Measurements from ENCODE around the gene CCDC187. TPM values are rescaled to one million over a fixed set of nuclear protein-coding genes. Genes with fewer than 3 reads are reported as not detected.

The CCDC187 gene
- total RNA-seq, 1 experiment from 2014 or later = not detected

DNA sequence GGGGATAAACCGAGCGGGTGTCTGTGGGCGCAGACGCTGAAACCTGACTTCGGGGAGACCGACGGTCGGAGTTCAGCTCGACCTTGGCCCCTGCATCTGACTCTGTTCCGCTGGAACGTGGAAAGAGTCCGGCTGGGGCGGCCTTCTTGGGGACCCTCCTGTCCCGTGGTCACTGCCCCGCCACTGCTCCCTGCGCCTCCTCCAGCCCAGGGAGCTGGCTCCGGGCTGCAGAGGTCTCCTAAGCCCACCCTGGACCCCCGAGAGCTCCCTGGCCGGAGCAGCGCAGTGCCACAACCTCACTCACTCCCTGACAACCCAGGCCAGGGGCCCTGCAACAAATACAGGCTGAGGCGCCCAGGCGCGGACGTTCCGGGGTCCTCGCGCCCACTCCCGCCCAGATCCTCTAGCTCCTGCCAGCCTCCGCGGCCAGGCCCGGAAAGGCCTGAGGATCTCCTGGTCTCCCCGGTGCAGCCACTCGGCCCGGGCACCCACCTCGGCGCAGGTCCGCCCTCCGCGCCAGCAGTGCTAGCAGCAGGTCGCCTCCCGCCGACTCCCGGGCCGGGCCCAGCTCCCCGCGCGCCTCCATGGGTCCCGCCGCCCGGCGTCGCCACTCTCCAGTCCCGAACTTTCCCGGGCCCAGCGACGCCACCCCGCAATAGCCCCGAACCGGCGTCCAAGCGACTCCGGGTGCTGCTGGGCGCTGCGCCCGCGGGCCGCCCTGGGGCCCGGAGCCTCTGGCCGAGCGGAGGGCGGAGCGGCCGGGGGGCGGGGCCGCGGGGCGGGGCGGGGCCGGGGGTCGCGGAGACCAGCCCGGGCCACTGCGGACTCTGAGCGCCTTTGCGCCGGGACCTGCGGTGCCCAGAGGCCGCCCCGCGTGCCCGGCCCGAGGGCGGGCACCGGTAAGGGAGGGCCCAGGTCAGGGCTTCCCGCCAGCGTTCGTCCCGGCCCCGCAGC lies 101.2 kb downstream of the CCDC187 start:
- Mint-ChIP-seq H3K4me1 (ENCODE audit: insufficient read depth, unreplicated experiment) (no peaks in the 10 kb centered on the region), H3K4me3 (ENCODE audit: unreplicated experiment) (no peak overlapping the region), H3K36me3 (ENCODE audit: insufficient read depth, unreplicated experiment) (peaks cover 7% of the 10 kb centered on the region), H3K27me3 (ENCODE audit: insufficient read depth, unreplicated experiment) (peaks cover 11% of the 10 kb centered on the region), H3K27ac (ENCODE audit: low read depth, unreplicated experiment) (no peak overlapping the region), H3K9me3 (ENCODE audit: unreplicated experiment) (no peaks in the 10 kb centered on the region)
- intact Hi-C loops (cut with micrococcal nuclease) = no loop called here
- BruUV-seq (replicated peaks) = no TSS peak
- CTCF ChIA-PET = interaction anchor here (0.6 kb wide), 1 partner anchor 720 kb away, joined by 4 read pairs; no protein-coding TSS in a partner anchor
- DNase-seq (ENCODE audit: unreplicated experiment) = no peak
- POLR2A ChIA-PET = interaction anchor here (0.6 kb wide), 1 partner anchor 146 kb away, joined by 3 read pairs; no protein-coding TSS in a partner anchor
- TF ChIP-seq, protein P1, sequence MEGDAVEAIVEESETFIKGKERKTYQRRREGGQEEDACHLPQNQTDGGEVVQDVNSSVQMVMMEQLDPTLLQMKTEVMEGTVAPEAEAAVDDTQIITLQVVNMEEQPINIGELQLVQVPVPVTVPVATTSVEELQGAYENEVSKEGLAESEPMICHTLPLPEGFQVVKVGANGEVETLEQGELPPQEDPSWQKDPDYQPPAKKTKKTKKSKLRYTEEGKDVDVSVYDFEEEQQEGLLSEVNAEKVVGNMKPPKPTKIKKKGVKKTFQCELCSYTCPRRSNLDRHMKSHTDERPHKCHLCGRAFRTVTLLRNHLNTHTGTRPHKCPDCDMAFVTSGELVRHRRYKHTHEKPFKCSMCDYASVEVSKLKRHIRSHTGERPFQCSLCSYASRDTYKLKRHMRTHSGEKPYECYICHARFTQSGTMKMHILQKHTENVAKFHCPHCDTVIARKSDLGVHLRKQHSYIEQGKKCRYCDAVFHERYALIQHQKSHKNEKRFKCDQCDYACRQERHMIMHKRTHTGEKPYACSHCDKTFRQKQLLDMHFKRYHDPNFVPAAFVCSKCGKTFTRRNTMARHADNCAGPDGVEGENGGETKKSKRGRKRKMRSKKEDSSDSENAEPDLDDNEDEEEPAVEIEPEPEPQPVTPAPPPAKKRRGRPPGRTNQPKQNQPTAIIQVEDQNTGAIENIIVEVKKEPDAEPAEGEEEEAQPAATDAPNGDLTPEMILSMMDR (IDR thresholded peaks at IDR 0.05; ENCODE audit: unreplicated experiment) = no peak

DNA sequence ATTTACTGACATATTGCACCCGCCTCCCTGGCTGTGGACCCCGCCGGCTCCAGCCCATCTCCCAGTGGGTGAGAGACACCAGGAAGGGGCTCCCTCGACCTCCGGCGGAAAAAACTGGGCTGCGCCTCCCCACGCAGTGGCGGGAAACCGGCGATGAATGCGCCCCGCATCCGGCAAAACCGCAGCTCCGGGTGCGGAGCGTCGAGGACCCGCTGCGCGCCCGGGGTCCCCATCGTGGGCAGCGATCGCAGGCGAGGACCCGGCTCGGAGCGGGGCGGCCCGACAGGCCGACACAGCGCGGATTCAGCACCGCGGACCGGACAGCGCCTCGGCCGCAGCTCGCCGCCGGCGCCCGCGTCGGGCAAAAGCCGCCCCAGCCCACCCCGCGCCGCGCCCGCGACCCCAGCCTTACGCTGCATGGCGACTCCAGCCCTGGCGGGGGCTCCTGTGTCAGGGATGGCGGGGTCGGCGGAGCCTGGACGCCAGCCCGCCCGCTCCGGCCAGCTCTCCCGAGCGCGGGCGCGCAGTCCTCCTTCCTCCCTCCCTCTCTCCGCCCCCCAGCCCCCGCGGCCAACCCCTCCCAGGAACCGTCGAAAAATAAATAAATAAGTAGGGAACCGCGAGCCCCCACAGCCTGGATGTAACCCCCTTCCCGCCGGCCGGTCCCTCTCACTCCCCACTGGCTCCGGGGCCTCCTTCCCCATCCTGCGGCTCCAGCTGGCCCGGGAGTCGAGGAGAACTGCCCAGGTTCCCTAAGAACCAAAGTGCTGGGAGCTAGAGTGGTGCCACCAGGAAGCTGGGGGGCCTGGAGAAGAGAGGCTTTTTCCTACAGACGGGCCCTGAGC lies 102.1 kb downstream of the CCDC187 start:
- Mint-ChIP-seq H3K4me1 (ENCODE audit: insufficient read depth, unreplicated experiment) (peaks cover 2% of the 10 kb centered on the region), H3K27me3 (ENCODE audit: insufficient read depth, unreplicated experiment) (peaks cover 16% of the 10 kb centered on the region), H3K27ac (ENCODE audit: low read depth, unreplicated experiment) (no peak overlapping the region)

GRCh38 chr9:136201174-136201573 lies 102.7 kb downstream of the CCDC187 start:
- TF ChIP-seq, protein P1 (IDR thresholded peaks at IDR 0.05; ENCODE audit: unreplicated experiment) = no peak
- no peak overlapping the region for H3K4me3 Mint-ChIP-seq (ENCODE audit: unreplicated experiment)
- intact Hi-C loops (cut with micrococcal nuclease) = no loop called here
- no peaks in the 10 kb centered on the region for H3K9me3 Mint-ChIP-seq (ENCODE audit: unreplicated experiment)
- H3K27ac Mint-ChIP-seq (ENCODE audit: low read depth, unreplicated experiment) = no peak overlapping the region
- ChIA-PET CTCF (interaction anchor here (0.7 kb wide), 1 partner anchor 16 kb away, joined by 3 read pairs; no protein-coding TSS in a partner anchor), POLR2A (no interaction called here)
- H3K36me3 Mint-ChIP-seq (ENCODE audit: insufficient read depth, unreplicated experiment) = no peaks in the 10 kb centered on the region
- H3K27me3 Mint-ChIP-seq (ENCODE audit: insufficient read depth, unreplicated experiment) = peaks cover 23% of the 10 kb centered on the region
- H3K4me1 Mint-ChIP-seq (ENCODE audit: insufficient read depth, unreplicated experiment) = peaks cover 9% of the 10 kb centered on the region
- no TSS peak for BruUV-seq (replicated peaks)
- DNase-seq (ENCODE audit: unreplicated experiment) = no peak

More for the DNA sequence above, 102.1 kb downstream of the CCDC187 start:
- Mint-ChIP-seq H3K9me3 (ENCODE audit: unreplicated experiment) (no peaks in the 10 kb centered on the region), H3K36me3 (ENCODE audit: insufficient read depth, unreplicated experiment) (no peaks in the 10 kb centered on the region), H3K4me3 (ENCODE audit: unreplicated experiment) (no peak overlapping the region)
- ChIA-PET CTCF (interaction anchor here (0.6 kb wide), 1 partner anchor 719 kb away, joined by 4 read pairs; no protein-coding TSS in a partner anchor), POLR2A (interaction anchor here (0.6 kb wide), 1 partner anchor 145 kb away, joined by 3 read pairs; no protein-coding TSS in a partner anchor)
- TF ChIP-seq, protein P1 (IDR thresholded peaks at IDR 0.05; ENCODE audit: unreplicated experiment) = no peak
- BruUV-seq (replicated peaks) = no TSS peak
- intact Hi-C loops (cut with micrococcal nuclease) = no loop called here
- DNase-seq (ENCODE audit: unreplicated experiment) = no peak

DNA sequence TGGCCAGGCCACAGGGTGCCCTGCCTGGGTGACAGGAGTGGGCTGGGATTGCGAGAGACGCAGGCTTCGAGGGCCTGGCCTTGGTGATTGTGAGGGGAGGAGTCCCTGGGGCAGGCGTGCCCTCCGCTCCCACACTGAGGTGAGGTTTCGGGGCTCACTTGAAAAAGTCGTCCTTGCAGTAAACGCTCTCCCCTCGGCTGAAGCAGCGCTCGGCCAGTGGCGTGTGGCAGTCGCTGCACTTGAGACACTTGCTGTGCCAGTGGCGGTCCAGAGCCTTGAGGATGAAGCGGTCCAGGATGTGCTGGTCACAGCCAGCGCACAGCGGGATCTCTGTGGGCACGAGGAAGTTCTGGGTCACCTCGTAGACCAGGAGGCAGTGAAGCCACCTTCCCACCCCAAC lies 103.5 kb downstream of the CCDC187 start:
- POLR2A ChIA-PET = no interaction called here
- no TSS peak for BruUV-seq (replicated peaks)
- no peaks in the 10 kb centered on the region for H3K9me3 Mint-ChIP-seq (ENCODE audit: unreplicated experiment)
- TF ChIP-seq, protein P1 (IDR thresholded peaks at IDR 0.05; ENCODE audit: unreplicated experiment) = no peak
- H3K4me1 Mint-ChIP-seq (ENCODE audit: insufficient read depth, unreplicated experiment) = peaks cover 13% of the 10 kb centered on the region
- intact Hi-C loops (cut with micrococcal nuclease) = no loop called here
- peaks cover 29% of the 10 kb centered on the region for H3K27me3 Mint-ChIP-seq (ENCODE audit: insufficient read depth, unreplicated experiment)
- CTCF ChIA-PET = interaction anchor here (0.7 kb wide), 1 partner anchor 16 kb away, joined by 3 read pairs; no protein-coding TSS in a partner anchor
- H3K4me3 Mint-ChIP-seq (ENCODE audit: unreplicated experiment) = no peak overlapping the region
- DNase-seq (ENCODE audit: unreplicated experiment) = no peak
- H3K36me3 Mint-ChIP-seq (ENCODE audit: insufficient read depth, unreplicated experiment) = no peaks in the 10 kb centered on the region
- H3K27ac Mint-ChIP-seq (ENCODE audit: low read depth, unreplicated experiment) = no peak overlapping the region

Data from MCF 10A (cell line).